HCT116 (cell line): Measurements from ENCODE around the gene GPR39. TPM values are rescaled to one million over a fixed set of nuclear protein-coding genes. Genes with fewer than 3 reads are reported as not detected.

ENCODE experiments used
- ATAC-seq: fragments of 200-7000 bp; cut with Tn5 transposase; 2 replicates; pipeline ENCODE4 v1.9.1; 2020; ENCODE audit warnings: mild to moderate bottlenecking, moderate library complexity
- BruUV-seq: library from RNA; stranded (reverse); fragments of 400-500 nt; replicated peaks from 2 replicates; lab custom pipeline; 2021; lab: Mats Ljungman, UMichigan
- CTCF ChIA-PET: fragments of 300-600 bp; sonication (Branson Sonifier 250); formaldehyde crosslinking; loops from one replicate; lab custom pipeline; 2021; ENCODE audit warnings: antibody characterized with exemption; lab: Charles Lee
- POLR2A ChIA-PET: fragments of 300-600, 350-600 bp; sonication (Branson Sonifier 250); formaldehyde crosslinking; loops from one replicate; lab custom pipeline; 2021; ENCODE audit warnings: antibody characterized with exemption; lab: Charles Lee
- RAD21 ChIA-PET, 2 experiments: fragments of 300-600 bp; sonication (Branson Sonifier 250); formaldehyde crosslinking; loops; one replicate each; lab custom pipeline; 2023; ENCODE audit warnings: low total read pairs in 2 of 2; ENCODE audit not compliant: uncharacterized antibody in 2 of 2, unreplicated experiment in 2 of 2, low non-redundant PET in 1 of 2; lab: Charles Lee
- DNase-seq: peaks from one replicate; pipeline ENCODE4 v3.0.0-alpha.2; 2010; ENCODE audit warnings: low read depth, low spot score
- H2AFZ ChIP-seq: fragments of 200-600 bp; shearing (Covaris generic), sonication (generic); 2 replicates; pipeline ENCODE4 v1.6.1; 2017; ENCODE audit warnings: low read depth, mixed run types, mixed read lengths, antibody characterized with exemption, low read length; ENCODE audit not compliant: poor library complexity, severe bottlenecking
- H3K27ac ChIP-seq: 2 replicates; pipeline ENCODE4 v1.5.1; 2012; ENCODE audit warnings: low read depth, low read length
- H3K27me3 ChIP-seq: fragments of 200-600 bp; sonication (generic); 2 replicates; pipeline ENCODE4 v1.6.1; 2016; ENCODE audit warnings: mixed run types, low read length, mixed read lengths; ENCODE audit not compliant: insufficient read depth
- H3K36me3 ChIP-seq, 2 experiments: fragments of 200-500 bp in 1 of 2; fragments of 200-600 bp in 1 of 2; sonication (Bioruptor generic) in 1 of 2; sonication (generic) in 1 of 2; 2 replicates each; pipeline versions ENCODE4 v1.5.1 to v1.6.1; 2014 to 2016; ENCODE audit warnings: low read length in 2 of 2, inconsistent platforms in 1 of 2, mixed read lengths in 1 of 2, mixed run types in 1 of 2; ENCODE audit not compliant: insufficient read depth in 2 of 2, control insufficient read depth in 1 of 2
- H3K4me1 ChIP-seq, 2 experiments: fragments of 200-600 bp in 1 of 2; sonication (generic) in 1 of 2; 2 replicates each; pipeline versions ENCODE4 v1.5.1 to v1.6.1; 2012 to 2017; ENCODE audit warnings: low read length in 2 of 2, inconsistent platforms in 1 of 2, mild to moderate bottlenecking in 1 of 2, mixed read lengths in 1 of 2, mixed run types in 1 of 2, moderate library complexity in 1 of 2; ENCODE audit not compliant: insufficient read depth in 2 of 2, control insufficient read depth in 1 of 2
- H3K4me2 ChIP-seq: fragments of 200-600 bp; sonication (generic); 2 replicates; pipeline ENCODE4 v1.6.1; 2017; ENCODE audit warnings: mixed run types, low read length, mixed read lengths
- H3K4me3 ChIP-seq, 2 experiments: fragments of 200-600 bp in 1 of 2; sonication (generic) in 1 of 2; replicated peaks in 1 of 2; 2 replicates each; pipeline ENCODE4 v1.5.1; 2011 to 2016; ENCODE audit warnings: low read length in 2 of 2, control low read depth in 1 of 2, low read depth in 1 of 2, mild to moderate bottlenecking in 1 of 2, mixed read lengths in 1 of 2, mixed run types in 1 of 2
- H3K79me2 ChIP-seq: fragments of 200-600 bp; sonication (generic); 2 replicates; pipeline ENCODE4 v1.6.1; 2017; ENCODE audit warnings: mild to moderate bottlenecking, mixed run types, low read length, moderate library complexity, mixed read lengths; ENCODE audit not compliant: insufficient read depth
- H3K9ac ChIP-seq: fragments of 200-600 bp; sonication (generic); 2 replicates; pipeline ENCODE4 v1.6.1; 2016; ENCODE audit warnings: low read length, mixed read lengths
- H3K9me2 ChIP-seq: fragments of 200-600 bp; sonication (generic), shearing (Covaris generic); 2 replicates; pipeline ENCODE4 v1.6.1; 2017; ENCODE audit warnings: mixed run types, mild to moderate bottlenecking, moderate library complexity; ENCODE audit not compliant: insufficient read depth
- H3K9me3 ChIP-seq, 2 experiments: fragments of 200-500 bp in 1 of 2; fragments of 200-600 bp in 1 of 2; sonication (Bioruptor generic) in 1 of 2; sonication (generic) in 1 of 2; 2 replicates each; pipeline ENCODE4 v1.6.1; 2014 to 2017; ENCODE audit warnings: low read length in 2 of 2, mixed read lengths in 2 of 2, inconsistent platforms in 1 of 2, low read depth in 1 of 2, mild to moderate bottlenecking in 1 of 2, mixed run types in 1 of 2, moderate library complexity in 1 of 2; ENCODE audit not compliant: control insufficient read depth in 1 of 2, insufficient read depth in 1 of 2
- H4K20me1 ChIP-seq: fragments of 200-600 bp; sonication (generic), shearing (Covaris generic); 2 replicates; pipeline ENCODE4 v1.6.1; 2017; ENCODE audit warnings: mixed run types, mild to moderate bottlenecking, moderate library complexity; ENCODE audit not compliant: insufficient read depth
- ATF3 ChIP-seq: IDR thresholded peaks from 2 replicates; pipeline ENCODE4 v1.6.1; 2012
- CBX3 ChIP-seq: IDR thresholded peaks from 2 replicates; pipeline ENCODE4 v1.6.1; 2012; ENCODE audit warnings: low read depth
- EGR1 ChIP-seq: IDR thresholded peaks from 2 replicates; pipeline ENCODE4 v1.6.1; 2012; ENCODE audit warnings: low read depth
- ELF1 ChIP-seq: IDR thresholded peaks from 2 replicates; pipeline ENCODE4 v1.6.1; 2012; ENCODE audit warnings: low read depth, borderline replicate concordance
- EZH2 ChIP-seq: fragments of 200-600 bp; sonication (generic); IDR thresholded peaks from 2 replicates; pipeline ENCODE4 v1.6.1; 2017; ENCODE audit warnings: antibody characterized with exemption, mixed run types
- FOSL1 ChIP-seq: IDR thresholded peaks from 2 replicates; pipeline ENCODE4 v1.6.1; 2012; ENCODE audit warnings: low read depth
- JUND ChIP-seq: IDR thresholded peaks from 2 replicates; pipeline ENCODE4 v1.6.1; 2012
- POLR2A ChIP-seq: IDR thresholded peaks from 2 replicates; pipeline ENCODE4 v1.7.0; 2011; ENCODE audit warnings: borderline replicate concordance; ENCODE audit not compliant: insufficient read depth, insufficient read length; ENCODE audit errors: extremely low read depth
- RAD21 ChIP-seq: IDR thresholded peaks from 2 replicates; pipeline ENCODE4 v1.6.1; 2012; ENCODE audit warnings: low read depth, mild to moderate bottlenecking
- SIN3A ChIP-seq: IDR thresholded peaks from 2 replicates; pipeline ENCODE4 v1.6.1; 2012; ENCODE audit warnings: low read depth
- SP1 ChIP-seq: IDR thresholded peaks from 2 replicates; pipeline ENCODE4 v1.6.1; 2012; ENCODE audit warnings: low read depth
- SRF ChIP-seq: IDR thresholded peaks from 2 replicates; pipeline ENCODE4 v1.6.1; 2012; ENCODE audit warnings: low read depth
- TCF7L2 ChIP-seq: IDR thresholded peaks from 2 replicates; pipeline ENCODE4 v1.7.0; 2011; ENCODE audit warnings: borderline replicate concordance, inconsistent platforms; ENCODE audit not compliant: insufficient read depth, insufficient read length; ENCODE audit errors: extremely low read depth
- ZBTB33 ChIP-seq: IDR thresholded peaks from 2 replicates; pipeline ENCODE4 v1.6.1; 2011; ENCODE audit warnings: mild to moderate bottlenecking, low read length, moderate library complexity; ENCODE audit not compliant: insufficient replicate concordance; ENCODE audit errors: extremely low read depth
- ZFX ChIP-seq: fragments of 450-650 bp; IDR thresholded peaks from 2 replicates; pipeline ENCODE4 v1.6.1; 2017
- ZNF274 ChIP-seq: fragments of 200-500 bp; sonication (Bioruptor generic); IDR thresholded peaks from 2 replicates; pipeline ENCODE4 v1.6.1; 2014; ENCODE audit warnings: mild to moderate bottlenecking, low read depth, low read length, inconsistent platforms
- intact Hi-C: fragments of 100-400 bp; cut with micrococcal nuclease; formaldehyde crosslinking; loops from 2 replicates; pipeline ENCODE4 v1.10.0; 2022
- total RNA-seq: library from RNA; stranded (reverse); gene quantifications from one replicate; pipeline ENCODE4 v1.2.1, GENCODE V29; 2021; ENCODE audit not compliant: unreplicated experiment

Gene GPR39
- total RNA-seq, 1 experiment from 2014 or later = 5.1 TPM

GRCh38 chr2:132518302-132518701 is 101.7 kb downstream of the GPR39 start:
- DNase-seq (no peak), ATAC-seq (no peak)
- H3K9me3 ChIP-seq = no peaks in the 10 kb centered on the region
- H3K4me3 ChIP-seq = no peak overlapping the region
- H3K79me2 ChIP-seq = no peaks in the 10 kb centered on the region
- H4K20me1 ChIP-seq = no peaks in the 10 kb centered on the region
- no TSS peak for BruUV-seq
- POLR2A ChIA-PET = no interaction called here
- H3K36me3 ChIP-seq = no peaks in the 10 kb centered on the region
- no peak overlapping the region for H3K9ac ChIP-seq
- no peak for TF ChIP-seq ZBTB33
- no peak for TF ChIP-seq EGR1
- no peak for TF ChIP-seq EZH2
- TF ChIP-seq FOSL1 = no peak
- no peak for TF ChIP-seq JUND
- TF ChIP-seq ELF1 = no peak
- no peak overlapping the region for H3K4me2 ChIP-seq
- no peak overlapping the region for H2AFZ ChIP-seq
- RAD21 ChIA-PET = no interaction called here
- no peak overlapping the region for H3K27ac ChIP-seq
- H3K9me2 ChIP-seq = no peaks in the 10 kb centered on the region
- peaks cover 0 to 6% of the 10 kb centered on the region in 2 experiments; a peak in 1 of 4 replicates for H3K4me1 ChIP-seq
- H3K27me3 ChIP-seq = no peaks in the 10 kb centered on the region
- intact Hi-C loops = no loop called here
- CTCF ChIA-PET = interaction anchor here (1.5 kb wide), 1 partner anchor 169 kb away, joined by 3 read pairs; no protein-coding TSS in a partner anchor

GRCh38 chr2:132519566-132519965 is 103.0 kb downstream of the GPR39 start:
- RAD21 ChIA-PET = no interaction called here
- H3K27me3 ChIP-seq = no peaks in the 10 kb centered on the region
- TF ChIP-seq CBX3 (no peak), SRF (no peak), POLR2A (no peak), EZH2 (no peak), RAD21 (no peak), EGR1 (no peak), TCF7L2 (no peak), JUND (no peak), SP1 (no peak), ZBTB33 (no peak), ZFX (no peak), ELF1 (no peak), ZNF274 (no peak), ATF3 (no peak), FOSL1 (no peak), SIN3A (no peak)
- DNase-seq (no peak), ATAC-seq (no peak)
- no peaks in the 10 kb centered on the region for H3K9me3 ChIP-seq
- no TSS peak for BruUV-seq
- H3K4me1 ChIP-seq = peaks cover 0 to 6% of the 10 kb centered on the region in 2 experiments; a peak in 1 of 4 replicates
- no peaks in the 10 kb centered on the region for H4K20me1 ChIP-seq
- intact Hi-C loops = no loop called here
- CTCF ChIA-PET = no interaction called here
- no peak overlapping the region for H3K4me3 ChIP-seq
- H3K4me2 ChIP-seq = no peak overlapping the region
- H3K9me2 ChIP-seq = no peaks in the 10 kb centered on the region
- POLR2A ChIA-PET = no interaction called here
- H3K36me3 ChIP-seq = no peaks in the 10 kb centered on the region
- H3K79me2 ChIP-seq = no peaks in the 10 kb centered on the region
- no peak overlapping the region for H2AFZ ChIP-seq
- no peak overlapping the region for H3K9ac ChIP-seq
- H3K27ac ChIP-seq = no peak overlapping the region
